NCI-H510A treated with DMSO at 0.1 percent for 48 hours (cell line): Measurements from ENCODE around the gene NACA2.
"Not testable (repeated sequence)": the region's sequence is repeated elsewhere in the genome, so short reads cannot be mapped to it uniquely, and the experiment has no call there.

ENCODE experiments used
- DNase-seq: peaks from one replicate; lab custom pipeline; 2025; lab: John Stamatoyannopoulos, UW

NACA2 gene

DNA sequence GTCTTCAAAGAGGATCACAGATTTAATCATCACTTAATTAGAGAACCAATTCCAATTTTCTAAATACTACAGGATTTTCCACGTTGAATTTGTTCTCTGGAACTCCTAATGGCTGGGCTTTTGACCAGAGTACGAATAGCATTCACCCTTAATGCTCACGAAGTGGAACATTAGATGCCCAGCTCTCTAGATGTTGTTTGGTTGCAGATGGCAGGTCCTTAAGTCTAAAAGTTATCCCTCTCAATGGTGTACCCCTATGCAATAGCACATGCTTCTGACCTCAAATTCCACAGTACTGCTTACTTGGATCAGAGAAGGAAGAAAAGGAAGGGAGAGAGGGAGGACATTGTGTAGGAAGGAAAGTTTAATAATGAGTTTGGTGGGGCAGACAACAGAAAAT, 8.6 kb upstream of the NACA2 start:
- no peak for DNase-seq

DNA sequence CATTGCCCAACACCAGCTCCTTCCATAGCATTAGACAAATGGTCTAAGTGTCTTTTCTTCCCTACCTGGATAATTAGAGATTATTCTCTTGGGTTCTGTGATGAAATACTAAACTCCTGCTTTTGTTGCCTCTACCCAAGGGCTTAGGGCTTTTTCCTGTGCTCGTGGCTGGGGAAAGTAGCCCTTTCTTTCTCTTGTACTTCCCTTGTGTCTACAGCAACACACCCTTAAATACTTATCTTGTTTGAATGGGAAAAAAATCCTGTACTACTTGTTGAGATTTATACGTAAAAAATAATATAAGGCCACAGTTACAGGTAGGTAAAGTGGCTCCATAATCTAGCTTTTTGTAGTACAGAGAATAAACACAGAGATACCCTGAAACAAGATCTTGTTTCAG, 7.0 kb upstream of the NACA2 start:
- no peak for DNase-seq

DNA sequence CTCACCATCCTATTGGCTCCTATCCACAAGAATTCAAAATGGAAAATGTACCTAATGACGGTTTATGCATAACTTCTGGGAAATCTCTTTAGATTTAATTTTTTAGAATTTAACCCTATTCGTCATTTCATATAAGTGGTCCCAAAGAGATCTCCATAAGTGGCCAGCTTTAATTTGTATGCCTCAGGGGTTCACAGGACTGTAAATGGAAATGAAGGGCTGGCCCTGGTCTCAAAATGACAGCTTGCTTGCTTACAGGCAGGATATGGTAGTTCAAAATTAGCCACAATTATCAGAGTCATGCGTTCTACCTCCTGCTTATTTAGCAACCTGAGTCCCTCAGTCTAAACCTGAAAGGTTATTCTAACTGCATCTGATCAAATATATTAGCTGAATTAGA, 6.6 kb upstream of the NACA2 start:
- no peak for DNase-seq

DNA sequence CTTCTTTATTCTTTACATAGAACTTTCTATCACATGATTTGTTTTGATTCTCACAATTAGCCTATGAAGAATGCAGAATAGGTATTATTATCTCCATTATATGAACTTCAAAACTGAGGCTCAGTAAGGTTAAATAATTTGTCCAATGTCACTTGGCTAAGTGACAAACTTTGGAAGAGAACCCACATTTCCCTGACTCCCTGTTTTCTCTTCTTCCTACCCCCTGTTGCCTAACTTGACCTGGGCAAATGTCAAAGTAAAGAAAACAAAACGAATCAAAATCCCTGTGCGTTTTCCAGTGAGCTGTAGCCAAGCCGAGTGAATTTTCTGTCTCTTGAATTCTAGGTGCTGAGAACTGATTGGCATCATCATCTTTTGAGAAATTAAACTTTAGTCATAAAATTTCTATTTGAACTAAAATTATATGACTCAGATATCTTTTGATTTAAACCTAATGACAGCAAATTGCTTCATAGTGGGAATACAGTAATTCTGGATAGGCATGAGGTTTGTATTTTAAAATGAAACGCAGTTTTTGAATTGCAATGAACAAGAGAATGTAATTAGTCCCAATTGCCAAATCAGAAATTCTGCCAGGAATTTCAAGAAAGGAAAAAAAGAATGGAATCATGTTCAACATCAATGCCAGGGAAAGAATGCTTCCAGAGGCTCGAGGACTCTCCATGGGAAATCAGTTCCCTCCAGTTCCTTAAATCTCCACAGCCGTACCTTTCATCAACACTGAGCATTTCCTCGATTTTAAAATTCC, 4.6 kb upstream of the NACA2 start:
- DNase-seq, result no peak

DNA sequence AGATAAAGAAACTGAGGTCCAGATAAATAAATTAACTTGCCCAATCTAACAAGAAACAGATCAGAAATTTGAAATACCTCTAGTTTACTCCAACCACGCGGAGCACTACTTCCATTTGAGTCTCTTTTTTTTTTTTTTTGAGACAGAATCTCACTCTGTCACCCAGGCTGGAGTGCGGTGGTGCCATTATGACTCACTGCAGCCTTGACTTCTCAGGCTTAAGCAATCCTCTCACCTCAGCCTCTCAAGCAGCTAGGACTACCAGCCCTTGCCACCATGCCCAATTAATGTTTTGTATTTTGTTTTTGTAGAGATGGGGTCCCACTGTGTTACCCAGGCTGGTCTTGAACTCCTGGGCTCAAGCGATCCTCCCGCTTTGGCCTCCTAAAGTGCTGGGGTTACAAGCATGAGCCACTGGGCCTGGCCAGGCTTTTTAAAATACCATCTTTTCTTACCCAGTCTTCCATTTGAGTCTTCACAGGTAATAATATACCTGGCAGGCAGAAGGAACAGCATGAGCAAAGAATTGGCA, 3.3 kb upstream of the NACA2 start:
- DNase-seq, result no peak

DNA sequence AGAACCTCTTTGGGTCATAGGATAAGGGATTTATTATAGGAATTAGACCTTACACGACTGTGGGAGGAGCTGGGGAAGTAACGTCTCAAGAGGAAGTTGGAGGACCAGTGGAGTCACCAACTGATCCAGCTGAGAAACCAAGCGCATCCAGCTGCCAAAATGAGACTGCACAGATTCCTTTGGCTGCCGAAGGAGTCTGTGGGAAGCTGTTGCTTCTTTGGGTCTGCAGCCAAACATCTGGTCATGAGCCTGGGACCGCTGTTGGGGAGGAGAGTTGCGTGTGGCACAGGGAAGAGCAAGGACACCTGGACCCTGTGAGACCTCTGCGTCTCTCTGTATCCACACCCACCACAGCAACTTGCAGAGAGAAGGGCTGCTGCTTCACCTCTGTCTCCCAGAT, 2.4 kb upstream of the NACA2 start:
- no peak for DNase-seq

DNA sequence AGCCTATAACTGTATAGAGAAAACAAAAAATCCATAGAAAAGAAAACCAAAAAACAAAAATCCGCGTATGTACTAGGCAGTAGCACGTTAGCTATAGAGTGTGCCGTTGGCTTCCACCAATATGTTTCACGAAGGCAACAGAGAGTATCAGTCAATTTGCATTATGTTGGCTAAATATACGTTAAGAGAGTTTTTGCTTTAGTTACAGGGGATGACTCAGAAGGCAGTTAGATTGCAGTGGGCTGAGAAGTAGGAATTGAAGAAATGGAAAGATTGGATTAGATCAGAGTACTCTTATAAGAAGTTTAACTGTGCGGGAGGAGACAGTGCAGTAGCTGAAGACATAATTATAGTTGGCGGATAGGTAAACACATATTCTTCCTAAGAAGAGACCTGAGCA, 911 bp upstream of the NACA2 start:
- DNase-seq, result no peak

DNA sequence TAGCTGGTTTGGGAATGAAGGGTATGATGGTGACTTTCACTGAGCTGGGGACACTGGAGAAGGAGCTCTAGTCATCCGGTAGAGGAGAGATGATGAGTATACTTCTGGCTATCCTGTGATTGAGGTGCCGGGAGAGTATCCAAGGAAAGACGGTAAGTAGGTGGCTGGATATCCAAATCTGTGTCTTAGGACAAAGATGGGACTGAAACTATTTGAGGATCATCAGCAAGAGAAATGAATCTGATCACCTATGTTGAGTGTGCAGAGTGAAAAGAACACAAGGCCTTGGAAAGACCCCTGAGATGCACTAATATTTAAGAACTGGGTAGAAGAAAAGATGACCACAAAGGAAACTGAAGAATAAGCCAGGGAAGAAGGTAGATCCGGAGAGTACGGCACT, 1.0 kb downstream of the NACA2 start:
- DNase-seq, result no peak

DNA sequence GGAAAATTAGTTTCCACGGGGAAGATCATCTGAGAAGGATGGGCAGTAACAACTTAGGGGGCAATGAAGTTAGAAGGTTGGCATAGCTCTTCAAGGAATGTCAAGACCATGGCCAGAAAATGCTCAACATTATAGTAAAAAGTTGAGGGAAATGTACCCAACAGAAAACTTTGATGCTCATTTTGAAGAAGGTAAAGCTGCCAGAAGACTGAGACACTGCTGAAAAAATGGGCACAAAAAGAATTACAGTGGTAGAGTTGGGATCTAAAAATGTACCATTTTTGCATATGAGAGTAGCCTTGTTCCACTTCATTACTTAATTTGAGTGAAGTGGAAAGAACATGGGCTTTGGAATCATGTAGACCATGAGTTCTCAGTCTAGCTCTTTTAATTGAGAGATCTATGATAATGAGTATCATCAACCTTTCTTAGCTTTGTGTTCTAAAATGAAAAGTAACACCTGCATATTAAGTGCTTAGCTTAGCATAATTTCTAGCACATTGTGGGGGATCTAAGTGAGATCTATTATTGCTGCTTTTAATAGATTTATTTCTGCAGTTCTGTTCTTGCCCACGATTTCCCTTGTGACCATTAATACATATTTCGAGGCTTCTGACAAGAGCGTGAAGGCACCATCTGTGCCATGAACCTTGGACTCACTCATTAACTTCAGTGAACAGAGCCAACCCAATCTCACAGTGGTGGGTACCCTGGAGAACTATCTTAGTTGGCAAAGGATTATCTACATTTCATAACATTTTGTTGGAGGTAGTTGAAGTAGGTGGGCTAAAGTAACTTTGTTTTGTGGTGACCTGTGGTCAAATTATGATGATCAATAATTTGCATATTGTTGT, 3.0 kb downstream of the NACA2 start:
- no peak for DNase-seq

DNA sequence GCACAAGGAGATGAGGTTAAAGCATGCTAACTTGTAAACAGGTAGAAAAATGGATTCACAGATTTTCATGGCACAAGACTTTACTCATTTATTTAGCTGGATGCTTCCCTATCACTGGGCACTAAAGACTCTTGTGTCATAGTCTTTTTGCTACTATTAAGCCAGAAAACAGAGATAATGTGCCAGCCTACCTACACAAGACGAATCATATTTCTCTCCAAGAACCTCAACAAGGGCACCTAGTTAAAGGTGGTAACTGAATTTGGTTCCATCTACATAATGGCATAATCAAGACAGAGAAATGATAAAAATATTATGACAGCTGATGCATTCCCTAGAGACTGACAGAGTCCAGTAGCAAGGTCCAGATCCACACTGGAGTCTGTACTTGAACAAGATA, 3.8 kb downstream of the NACA2 start:
- no peak for DNase-seq

DNA sequence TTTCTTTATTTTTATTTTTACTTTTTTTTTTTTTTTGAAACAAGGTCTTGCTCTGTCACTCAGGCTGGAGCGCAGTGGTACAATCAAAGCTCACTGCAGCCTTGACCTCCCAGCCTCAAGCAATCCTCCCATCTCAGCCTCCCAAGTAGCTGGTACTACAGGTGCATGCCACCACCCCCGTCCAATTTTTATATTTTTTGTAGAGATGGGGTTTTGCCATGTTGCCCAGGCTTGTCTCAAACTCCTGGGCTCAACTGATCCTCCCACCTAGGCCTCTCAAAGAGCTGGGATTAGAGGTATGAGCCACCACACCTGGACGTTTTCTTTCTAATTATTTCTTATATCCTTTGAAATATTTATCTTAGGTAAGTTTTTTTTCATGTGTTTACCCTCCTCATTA, 4.4 kb downstream of the NACA2 start:
- not testable (repeated sequence) for DNase-seq

DNA sequence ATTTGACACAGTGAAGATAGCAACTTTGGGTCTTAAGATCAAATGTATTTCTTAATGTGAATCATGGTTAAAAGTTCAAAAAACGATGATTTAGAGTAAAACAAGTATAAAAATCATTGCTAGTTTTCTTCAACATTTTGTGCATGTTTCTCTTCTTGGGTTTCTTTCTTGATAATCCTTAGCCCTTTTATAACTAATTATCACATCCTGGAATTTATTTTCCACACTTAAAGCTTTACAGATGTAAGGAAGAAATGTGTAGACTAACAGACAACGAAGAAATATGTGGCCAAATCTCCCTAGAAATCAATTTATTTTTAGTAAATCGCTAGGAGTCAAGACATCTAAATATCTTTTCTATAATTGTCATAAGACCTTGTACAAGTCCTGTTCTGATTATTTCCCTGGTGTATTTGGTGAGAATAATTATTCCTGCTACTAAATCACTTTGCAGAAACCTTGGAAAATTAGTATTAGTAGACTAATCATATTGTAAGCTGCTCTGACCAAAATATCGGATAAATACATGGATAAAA, 4.9 kb downstream of the NACA2 start:
- no peak for DNase-seq

DNA sequence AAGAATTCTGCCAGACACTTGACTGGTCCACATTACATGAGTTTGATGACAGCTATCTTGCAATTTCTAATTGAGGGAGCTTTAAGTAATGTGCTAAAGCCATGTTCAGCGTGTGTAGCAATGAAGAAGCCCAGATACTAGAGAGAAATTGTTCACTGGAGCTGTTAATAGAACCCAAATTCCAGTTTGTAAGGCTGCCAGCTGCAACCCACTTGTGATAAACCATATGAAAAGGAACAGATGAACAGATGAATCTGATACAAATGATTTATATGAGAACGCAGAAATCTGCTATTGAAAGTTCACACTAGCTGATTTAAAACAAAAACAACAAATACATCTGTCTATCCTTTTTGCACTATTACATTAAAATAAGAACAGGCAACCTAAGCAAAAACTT, 6.2 kb downstream of the NACA2 start:
- DNase-seq, result no peak

DNA sequence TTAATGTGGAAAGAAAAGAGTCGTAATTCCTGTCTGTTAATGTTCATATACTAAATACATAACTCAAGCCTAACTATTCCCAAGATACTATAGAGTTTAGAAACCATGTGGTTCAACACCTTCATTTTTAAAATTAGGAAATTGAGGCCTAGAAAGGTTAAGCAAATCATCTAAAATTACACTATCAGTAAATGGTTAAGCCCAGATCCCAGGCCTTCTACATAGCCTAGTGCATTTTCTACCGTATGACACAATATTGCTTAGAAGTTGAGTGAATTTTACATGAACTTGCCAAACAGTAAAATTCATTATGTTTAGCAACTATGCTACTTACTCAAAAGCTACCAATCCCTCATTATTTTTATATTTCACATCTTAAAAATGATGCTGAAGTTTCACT, 6.8 kb downstream of the NACA2 start:
- DNase-seq, result no peak

DNA sequence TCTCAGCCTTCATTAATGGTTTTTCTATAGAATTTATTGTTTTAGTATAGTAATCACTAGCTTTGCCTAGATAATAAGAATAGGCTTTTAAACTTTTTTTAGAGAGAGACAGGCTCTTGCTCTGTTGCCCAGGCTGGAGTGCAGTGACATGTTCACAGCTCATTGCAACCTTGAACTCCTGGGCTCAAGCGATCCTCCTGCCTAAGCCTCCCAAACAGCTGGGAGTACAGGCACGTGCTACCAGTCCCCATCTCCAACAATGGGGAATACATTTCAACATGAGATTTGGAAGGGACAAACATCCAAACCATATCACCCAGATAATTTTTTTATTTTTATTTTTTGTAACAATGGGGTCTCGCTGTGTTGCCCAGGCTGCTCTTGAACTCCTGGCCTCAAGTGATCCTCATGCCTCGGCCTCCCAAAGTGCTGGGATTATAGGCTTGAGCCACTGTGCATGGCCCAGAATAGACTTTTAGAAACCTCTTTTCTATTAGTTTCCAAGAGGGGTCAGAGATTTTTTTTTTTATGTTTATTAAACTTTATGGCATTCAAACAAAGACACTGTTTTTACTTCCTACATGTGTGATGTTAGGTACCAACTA, 7.3 kb downstream of the NACA2 start:
- DNase-seq, result no peak

DNA sequence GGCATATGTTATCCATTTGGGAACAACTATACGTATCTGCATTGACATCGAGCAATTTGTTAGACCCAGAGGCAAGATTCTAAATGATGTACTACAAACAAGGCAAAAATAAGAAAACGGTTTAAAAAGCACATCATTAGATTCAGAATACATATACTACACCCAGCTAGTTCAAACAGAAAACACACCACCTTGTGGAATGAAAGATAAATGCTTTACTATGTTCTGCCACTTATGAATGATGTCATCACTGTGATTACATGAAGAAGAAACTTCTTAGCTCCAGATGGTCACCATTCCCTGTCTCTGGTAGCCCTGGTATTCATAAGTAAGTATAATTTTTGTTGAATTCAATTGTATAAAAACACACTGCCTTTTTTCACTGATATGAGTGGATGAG, 7.8 kb downstream of the NACA2 start:
- DNase-seq, result peak; percentile 53

DNA sequence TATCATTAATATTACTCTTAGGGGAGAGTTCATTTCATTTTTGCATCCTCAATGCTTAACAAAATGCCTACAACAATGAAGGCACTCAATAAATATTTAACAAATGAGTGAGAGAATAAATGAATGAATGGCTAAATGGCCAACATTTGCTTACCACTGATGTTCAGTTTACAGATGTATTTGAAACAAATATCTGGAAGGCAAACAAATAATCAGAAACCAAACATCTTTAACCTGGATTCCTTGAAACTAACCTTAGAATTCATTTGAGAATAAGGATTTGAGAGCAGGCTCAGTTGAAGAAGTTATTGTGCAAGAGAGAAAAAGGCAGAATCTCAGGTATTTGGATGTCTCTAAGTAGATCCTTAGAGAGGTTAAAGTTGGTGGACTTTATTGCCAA, 8.4 kb downstream of the NACA2 start:
- no peak for DNase-seq

DNA sequence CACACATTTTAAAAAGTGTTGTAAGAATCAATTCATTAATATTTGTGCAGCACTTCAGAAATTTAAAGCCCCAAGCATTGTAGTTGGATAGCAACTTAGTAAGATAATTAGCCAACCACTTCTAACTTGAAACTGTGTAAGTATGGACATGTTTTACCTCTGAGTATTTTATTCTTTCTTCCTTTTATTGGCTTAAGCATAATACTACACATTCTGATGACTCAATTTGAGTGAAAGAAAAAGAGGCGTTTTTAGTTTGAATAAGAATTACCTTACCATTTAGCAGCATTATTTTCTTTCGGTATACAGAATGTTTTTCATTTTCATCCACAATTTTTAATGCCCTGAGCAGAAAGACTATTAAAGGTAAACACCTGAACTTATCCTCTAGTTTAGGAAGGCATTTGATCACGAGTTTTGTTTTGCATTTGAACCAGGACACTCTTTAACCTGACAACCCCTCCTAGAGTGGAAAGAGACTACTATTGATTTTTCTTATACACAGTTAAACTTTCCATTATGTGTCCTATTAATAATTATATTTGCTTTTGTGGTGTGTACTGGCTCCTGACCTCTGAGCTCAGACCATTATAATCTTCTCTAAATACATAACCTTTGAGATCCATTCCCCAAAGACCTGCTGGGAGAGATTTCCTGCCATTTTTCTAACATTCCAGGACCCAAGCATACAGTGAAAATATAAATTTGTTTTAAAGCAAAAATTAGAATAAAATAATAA, 9.2 kb downstream of the NACA2 start:
- DNase-seq, result no peak

DNA sequence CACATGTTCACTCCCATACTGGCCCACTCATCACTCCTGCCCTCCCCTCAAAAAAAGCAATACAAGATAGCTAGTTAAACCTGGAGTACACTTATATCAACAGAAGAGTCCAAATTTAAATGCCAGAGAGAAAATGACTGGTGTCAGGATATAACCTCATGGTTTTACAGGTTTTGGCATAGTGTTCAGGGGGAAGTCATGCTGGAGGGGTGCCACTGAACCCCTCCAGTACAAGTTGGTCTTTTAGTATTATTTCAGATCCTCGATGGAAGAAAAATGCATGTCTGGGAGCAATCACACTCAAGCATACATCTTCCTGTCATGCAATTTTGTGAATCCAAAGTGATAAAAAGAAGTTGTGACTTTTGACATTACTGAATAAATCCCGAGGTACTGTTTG, 10.5 kb downstream of the NACA2 start:
- no peak for DNase-seq

DNA sequence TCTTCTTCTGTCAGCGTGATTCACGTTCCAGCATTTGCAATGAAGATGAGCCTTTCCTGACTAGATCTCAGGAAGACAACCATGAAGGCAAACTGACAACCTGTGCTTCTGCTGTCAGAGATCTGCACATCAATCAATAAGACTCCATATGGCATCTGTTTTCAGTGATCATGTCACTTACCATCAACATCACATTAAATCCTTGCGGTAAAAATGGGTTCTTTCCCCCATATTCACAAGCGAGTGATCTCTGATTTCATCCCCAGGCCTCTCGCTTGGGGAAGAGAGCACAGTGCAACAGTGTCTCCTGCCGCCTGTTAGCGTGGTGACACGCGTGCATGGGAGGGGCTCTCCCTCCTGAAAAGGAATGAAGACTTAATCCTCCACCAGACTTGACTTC, 11.1 kb downstream of the NACA2 start:
- no peak for DNase-seq

DNA sequence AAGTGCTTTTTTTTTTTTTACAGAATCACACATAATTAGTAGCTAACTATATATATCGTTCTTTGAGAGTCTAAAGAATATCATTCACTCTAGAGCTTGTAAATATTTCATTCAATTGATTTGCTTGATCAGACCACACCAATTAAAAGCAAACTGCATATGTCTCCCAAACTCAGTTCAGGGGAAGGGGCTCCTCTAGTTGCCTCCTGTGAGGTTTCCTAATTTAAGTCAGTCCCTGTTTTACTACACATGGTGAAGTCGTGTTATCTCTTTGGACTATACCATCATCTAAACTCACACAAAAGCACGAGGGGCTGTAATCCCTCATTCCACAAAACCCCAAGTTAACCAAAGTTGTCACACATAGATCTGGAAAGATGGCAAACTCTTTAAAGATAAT, 11.7 kb downstream of the NACA2 start:
- DNase-seq, result no peak

DNA sequence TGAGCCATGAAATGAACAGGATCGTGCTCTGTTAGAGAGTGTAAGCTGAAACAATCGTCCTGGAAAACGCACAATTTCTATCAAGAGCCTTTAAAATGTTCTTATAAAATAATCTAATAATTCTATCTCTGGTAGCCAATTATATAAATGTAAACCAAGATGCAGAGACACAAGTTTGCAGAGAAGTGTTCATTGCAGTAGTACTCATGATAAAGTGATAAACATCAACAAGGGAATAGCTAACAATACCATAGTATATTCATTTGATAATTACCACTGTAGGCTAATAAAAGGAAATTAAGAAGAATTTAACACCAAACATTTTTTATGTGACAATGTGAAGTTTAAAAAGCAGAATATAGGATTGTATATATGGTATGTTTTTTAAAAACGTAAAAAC, 12.4 kb downstream of the NACA2 start:
- DNase-seq, result no peak
